Neural progenitor cell (in vitro differentiated cells): ENCODE results near the gene DCAF4. TPM values are rescaled to one million over a fixed set of nuclear protein-coding genes. Genes with fewer than 3 reads are reported as not detected.
A peak's percentile ranks its signal among the peaks of the same experiment; 100 is the strongest.

Experiments
- DNase-seq: peaks from one replicate; pipeline ENCODE4 v3.0.0-alpha.2; 2016; ENCODE audit warnings: low spot score
- H2AFZ ChIP-seq: fragments of 200-600 bp; sonication (generic); replicated peaks from 2 replicates; pipeline ENCODE4 v1.6.1; 2016; ENCODE audit warnings: antibody characterized with exemption
- H3F3A ChIP-seq: fragments of 200-600 bp; sonication (generic); 2 replicates; pipeline ENCODE4 v1.6.1; 2016; ENCODE audit warnings: antibody characterized with exemption, low read depth
- H3K27ac ChIP-seq: fragments of 200-600 bp; sonication (generic); 2 replicates; pipeline ENCODE4 v1.5.1; 2016; ENCODE audit warnings: mild to moderate bottlenecking
- H3K27me3 ChIP-seq: fragments of 200-600 bp; sonication (generic); 2 replicates; pipeline ENCODE4 v1.6.1; 2016; ENCODE audit warnings: mild to moderate bottlenecking, moderate library complexity
- H3K36me3 ChIP-seq: fragments of 200-600 bp; sonication (generic); 2 replicates; pipeline ENCODE4 v1.5.1; 2016
- H3K4me1 ChIP-seq: fragments of 200-600 bp; sonication (generic); 2 replicates; pipeline ENCODE4 v1.6.1; 2016; ENCODE audit warnings: mixed run types
- H3K4me2 ChIP-seq: fragments of 200-600 bp; sonication (generic); 2 replicates; pipeline ENCODE4 v1.6.1; 2016
- H3K4me3 ChIP-seq: fragments of 200-600 bp; sonication (generic); 2 replicates; pipeline ENCODE4 v1.5.1; 2016
- H3K79me2 ChIP-seq: fragments of 200-600 bp; sonication (generic); 2 replicates; pipeline ENCODE4 v1.6.1; 2016; ENCODE audit warnings: low read depth
- H3K9ac ChIP-seq: fragments of 200-600 bp; sonication (generic); 2 replicates; pipeline ENCODE4 v1.6.1; 2016
- H3K9me3 ChIP-seq: fragments of 200-600 bp; sonication (generic); 2 replicates; pipeline ENCODE4 v1.5.1; 2016; ENCODE audit warnings: low read depth
- H4K20me1 ChIP-seq: fragments of 200-600 bp; sonication (generic); 2 replicates; pipeline ENCODE4 v1.6.1; 2016; ENCODE audit warnings: low read depth
- H3K27ac Mint-ChIP-seq: 3 replicates; pipeline ENCODE4 v1.8.0; 2021; ENCODE audit warnings: mixed read lengths
- H3K27me3 Mint-ChIP-seq: 2 replicates; pipeline ENCODE4 v1.8.0; 2022; ENCODE audit warnings: low read depth, mild to moderate bottlenecking, inconsistent platforms, moderate library complexity, mixed read lengths; ENCODE audit not compliant: insufficient read depth
- H3K36me3 Mint-ChIP-seq: 3 replicates; pipeline ENCODE4 v1.8.0; 2021; ENCODE audit warnings: mixed read lengths
- H3K4me1 Mint-ChIP-seq: 3 replicates; pipeline ENCODE4 v1.8.0; 2021; ENCODE audit warnings: mixed read lengths
- H3K4me3 Mint-ChIP-seq: 3 replicates; pipeline ENCODE4 v1.8.0; 2021; ENCODE audit warnings: mild to moderate bottlenecking, moderate library complexity, mixed read lengths
- H3K9me3 Mint-ChIP-seq: 3 replicates; pipeline ENCODE4 v1.8.0; 2020; ENCODE audit warnings: mixed read lengths
- CTCF ChIP-seq: fragments of 200-600 bp; sonication (generic); IDR thresholded peaks from 2 replicates; pipeline ENCODE4 v1.5.1; 2017; ENCODE audit warnings: antibody characterized with exemption, mild to moderate bottlenecking
- EZH2 ChIP-seq: fragments of 200-600 bp; sonication (generic); IDR thresholded peaks from 2 replicates; pipeline ENCODE4 v1.6.1; 2017; ENCODE audit warnings: antibody characterized with exemption, mild to moderate bottlenecking, moderate library complexity
- EZH2phosphoT487 ChIP-seq: fragments of 200-600 bp; sonication (generic); IDR thresholded peaks from 2 replicates; pipeline ENCODE4 v1.6.1; 2017; ENCODE audit warnings: antibody characterized with exemption
- total RNA-seq: library from RNA; depleted of rRNA; stranded (reverse); fragments of >200 nt; gene quantifications from 2 replicates; pipeline ENCODE4 v1.2.3, GENCODE V29; 2015; ENCODE audit warnings: low replicate concordance

Gene DCAF4
- total RNA-seq, 1 donor from 2014 or later, result 3.7 TPM

GRCh38 chr14:72941286-72941985, 15.2 kb downstream of the DCAF4 start:
- H3K9me3 ChIP-seq, result no peaks in the 10 kb centered on the region
- Mint-ChIP-seq H3K9me3 (no peaks in the 10 kb centered on the region), H3K36me3 (peaks cover 5% of the 10 kb centered on the region), H3K4me1 (no peaks in the 10 kb centered on the region), H3K27me3 (no peaks in the 10 kb centered on the region), H3K27ac (no peak overlapping the region), H3K4me3 (no peak overlapping the region)
- no peak overlapping the region for H3K9ac ChIP-seq
- no peaks in the 10 kb centered on the region for H3K27me3 ChIP-seq
- H3K4me2 ChIP-seq, result no peak overlapping the region
- TF ChIP-seq CTCF, result no peak
- no peak for TF ChIP-seq EZH2phosphoT487
- TF ChIP-seq EZH2, result no peak
- no peaks in the 10 kb centered on the region for H3K4me1 ChIP-seq
- no peak overlapping the region for H2AFZ ChIP-seq
- H4K20me1 ChIP-seq, result no peaks in the 10 kb centered on the region
- no peak for DNase-seq
- H3K4me3 ChIP-seq, result no peak overlapping the region
- no peaks in the 10 kb centered on the region for H3K79me2 ChIP-seq
- no peaks in the 10 kb centered on the region for H3F3A ChIP-seq
- H3K27ac ChIP-seq, result no peak overlapping the region
- no peaks in the 10 kb centered on the region for H3K36me3 ChIP-seq

- Histone ChIP-seq H3K79me2 (no peaks in the 10 kb centered on the region), H3K4me3 (no peak overlapping the region), H3K36me3 (no peaks in the 10 kb centered on the region), H3K4me2 (no peak overlapping the region), H3K27ac (no peak overlapping the region), H3F3A (no peaks in the 10 kb centered on the region), H2AFZ (no peak overlapping the region), H3K9me3 (no peaks in the 10 kb centered on the region), H3K4me1 (no peaks in the 10 kb centered on the region), H4K20me1 (no peaks in the 10 kb centered on the region), H3K27me3 (no peaks in the 10 kb centered on the region), H3K9ac (no peak overlapping the region)
- no peaks in the 10 kb centered on the region for H3K4me1 Mint-ChIP-seq
- TF ChIP-seq EZH2phosphoT487 (no peak), EZH2 (no peak), CTCF (peak; percentile 32)
- H3K9me3 Mint-ChIP-seq, result no peaks in the 10 kb centered on the region
- H3K36me3 Mint-ChIP-seq, result peaks cover 5% of the 10 kb centered on the region
- DNase-seq, result peak; percentile 32
- no peak overlapping the region for H3K27ac Mint-ChIP-seq
- peaks cover 4% of the 10 kb centered on the region for H3K27me3 Mint-ChIP-seq
- no peak overlapping the region for H3K4me3 Mint-ChIP-seq
Observed at GRCh38 chr14:72942934-72943333, 16.7 kb downstream of the DCAF4 start.

- Mint-ChIP-seq H3K4me1 (no peaks in the 10 kb centered on the region), H3K9me3 (no peaks in the 10 kb centered on the region), H3K4me3 (no peak overlapping the region), H3K27me3 (peaks cover 4% of the 10 kb centered on the region), H3K27ac (no peak overlapping the region), H3K36me3 (peaks cover 5% of the 10 kb centered on the region)
- Histone ChIP-seq H3K9ac (no peak overlapping the region), H3K4me3 (no peak overlapping the region), H3K27ac (no peak overlapping the region), H3K4me1 (no peaks in the 10 kb centered on the region), H3K79me2 (no peaks in the 10 kb centered on the region), H2AFZ (no peak overlapping the region), H3K36me3 (no peaks in the 10 kb centered on the region), H3F3A (no peaks in the 10 kb centered on the region), H4K20me1 (no peaks in the 10 kb centered on the region), H3K27me3 (no peaks in the 10 kb centered on the region), H3K9me3 (no peaks in the 10 kb centered on the region), H3K4me2 (no peak overlapping the region)
- TF ChIP-seq EZH2phosphoT487 (no peak), EZH2 (no peak), CTCF (no peak)
- no peak for DNase-seq
Observed at GRCh38 chr14:72943876-72944430, 17.7 kb downstream of the DCAF4 start.
